HG03175 (cell line): ENCODE data around the gene NLRP11.

Experiments
- ATAC-seq: cut with Tn5 transposase; IDR thresholded peaks from one replicate; pipeline ENCODE4 v1.9.1; 2021; ENCODE audit warnings: mild to moderate bottlenecking, moderate library complexity; ENCODE audit not compliant: unreplicated experiment

The NLRP11 gene

GRCh38 chr19:55831846-55832245 lies at the start of gene NLRP11:
Gene NLRP11 (minus strand): TSS chr19:55831999. CDS start chr19:55818174, 13,825 bp downstream.
- ATAC-seq, result no peak

GRCh38 chr19:55877211-55877610 lies 45.4 kb upstream of the NLRP11 start:
- ATAC-seq, result no peak

GRCh38 chr19:55870736-55871135 lies 38.9 kb upstream of the NLRP11 start:
- no peak for ATAC-seq

- ATAC-seq, result no peak
These were observed 35.3 kb upstream of the NLRP11 start for GRCh38 chr19:55867101-55867500.

GRCh38 chr19:55866521-55866920 lies 34.7 kb upstream of the NLRP11 start:
- ATAC-seq, result no peak

- ATAC-seq, result no peak
These were observed 27.2 kb upstream of the NLRP11 start for GRCh38 chr19:55858969-55859368.

- no peak for ATAC-seq
These were observed 26.6 kb upstream of the NLRP11 start for GRCh38 chr19:55858401-55858800.

GRCh38 chr19:55857974-55858373 lies 26.2 kb upstream of the NLRP11 start:
- ATAC-seq, result no peak

- ATAC-seq, result no peak
These were observed 25.4 kb upstream of the NLRP11 start for GRCh38 chr19:55857149-55857548.

- no peak for ATAC-seq
These were observed 23.4 kb upstream of the NLRP11 start for GRCh38 chr19:55855160-55855559.

- no peak for ATAC-seq
These were observed 7.1 kb upstream of the NLRP11 start for GRCh38 chr19:55838906-55839305.

GRCh38 chr19:55838251-55838650 lies 6.5 kb upstream of the NLRP11 start:
- no peak for ATAC-seq

GRCh38 chr19:55836340-55836739 lies 4.5 kb upstream of the NLRP11 start, which contains the start of gene NLRP4:
Gene NLRP4 (plus strand): TSS chr19:55836540. CDS start chr19:55852081, 15,541 bp downstream.
- no peak for ATAC-seq

GRCh38 chr19:55832676-55833075 lies 877 bp upstream of the NLRP11 start:
- ATAC-seq, result no peak

- ATAC-seq, result no peak
These were observed 1.1 kb downstream of the NLRP11 start for GRCh38 chr19:55830656-55831055.

- no peak for ATAC-seq
These were observed 11.8 kb downstream of the NLRP11 start for GRCh38 chr19:55820037-55820436.

GRCh38 chr19:55813906-55814305 lies 17.9 kb downstream of the NLRP11 start:
- ATAC-seq, result no peak

- no peak for ATAC-seq
These were observed 19.4 kb downstream of the NLRP11 start for GRCh38 chr19:55812449-55812848.

- ATAC-seq, result no peak
These were observed 20.5 kb downstream of the NLRP11 start for GRCh38 chr19:55811340-55811739.

- no peak for ATAC-seq
These were observed 22.3 kb downstream of the NLRP11 start for GRCh38 chr19:55809381-55810058.

- no peak for ATAC-seq
These were observed 29.5 kb downstream of the NLRP11 start for GRCh38 chr19:55802281-55802680.

- no peak for ATAC-seq
These were observed 30.4 kb downstream of the NLRP11 start for GRCh38 chr19:55801416-55801815.

GRCh38 chr19:55795021-55795420 lies 36.8 kb downstream of the NLRP11 start:
- no peak for ATAC-seq
